ENCODE results near the gene NAGPA. TPM values are rescaled to one million over a fixed set of nuclear protein-coding genes. Genes with fewer than 3 reads are reported as not detected.

Gene NAGPA
- total RNA-seq, 1 donor from 2014 or later: 3.3 TPM

GRCh38 chr16:5072334-5073278 is 38.9 kb upstream of the NAGPA start:
- H3F3A ChIP-seq (ENCODE audit: low read depth): no peaks in the 10 kb centered on the region
- H4K20me1 ChIP-seq (ENCODE audit: low read depth): no peaks in the 10 kb centered on the region
- TF ChIP-seq, protein P1, sequence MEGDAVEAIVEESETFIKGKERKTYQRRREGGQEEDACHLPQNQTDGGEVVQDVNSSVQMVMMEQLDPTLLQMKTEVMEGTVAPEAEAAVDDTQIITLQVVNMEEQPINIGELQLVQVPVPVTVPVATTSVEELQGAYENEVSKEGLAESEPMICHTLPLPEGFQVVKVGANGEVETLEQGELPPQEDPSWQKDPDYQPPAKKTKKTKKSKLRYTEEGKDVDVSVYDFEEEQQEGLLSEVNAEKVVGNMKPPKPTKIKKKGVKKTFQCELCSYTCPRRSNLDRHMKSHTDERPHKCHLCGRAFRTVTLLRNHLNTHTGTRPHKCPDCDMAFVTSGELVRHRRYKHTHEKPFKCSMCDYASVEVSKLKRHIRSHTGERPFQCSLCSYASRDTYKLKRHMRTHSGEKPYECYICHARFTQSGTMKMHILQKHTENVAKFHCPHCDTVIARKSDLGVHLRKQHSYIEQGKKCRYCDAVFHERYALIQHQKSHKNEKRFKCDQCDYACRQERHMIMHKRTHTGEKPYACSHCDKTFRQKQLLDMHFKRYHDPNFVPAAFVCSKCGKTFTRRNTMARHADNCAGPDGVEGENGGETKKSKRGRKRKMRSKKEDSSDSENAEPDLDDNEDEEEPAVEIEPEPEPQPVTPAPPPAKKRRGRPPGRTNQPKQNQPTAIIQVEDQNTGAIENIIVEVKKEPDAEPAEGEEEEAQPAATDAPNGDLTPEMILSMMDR (IDR thresholded peaks at IDR 0.05): no peak
- TF ChIP-seq EZH2 (IDR thresholded peaks at IDR 0.05): no peak

DNA sequence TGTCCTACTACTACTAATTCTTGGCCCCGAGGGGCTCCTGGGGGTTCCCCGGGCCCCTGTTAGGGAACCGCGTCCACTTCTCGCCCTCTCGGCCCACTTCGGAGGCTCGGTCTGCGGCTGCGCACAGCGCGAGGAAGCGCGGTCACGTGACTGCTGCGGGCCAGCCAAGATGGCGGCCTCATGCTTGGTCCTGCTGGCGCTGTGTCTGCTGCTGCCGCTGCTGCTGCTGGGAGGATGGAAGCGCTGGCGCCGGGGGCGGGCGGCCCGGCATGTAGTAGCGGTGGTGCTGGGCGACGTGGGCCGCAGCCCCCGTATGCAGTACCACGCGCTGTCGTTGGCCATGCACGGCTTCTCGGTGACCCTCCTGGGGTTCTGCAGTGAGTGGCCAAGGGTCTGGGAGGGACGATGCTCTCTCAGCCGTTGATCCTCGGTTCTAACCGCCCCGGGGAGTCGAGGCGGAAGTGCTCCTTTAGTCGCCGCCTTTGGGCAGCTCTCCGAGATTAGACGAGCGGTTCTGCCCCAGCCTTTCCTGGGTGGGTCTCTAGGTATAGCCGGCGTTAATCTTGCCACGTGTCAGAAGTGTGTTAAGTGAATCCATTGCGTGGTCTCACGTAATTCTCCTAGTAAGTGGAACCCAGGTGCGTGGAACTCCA is 38.1 kb upstream of the NAGPA start, which contains the start of gene ALG1:
Gene ALG1, plus strand, starts transcription at position 163 of the 653 bp plus-strand sequence. Its CDS starts 7 bp downstream, at position 170.
- peak within 1 kb of the TSS; percentile 97 for H2AFZ ChIP-seq (replicated peaks)
- peaks cover 25% of the 10 kb centered on the region for H3K79me2 ChIP-seq (ENCODE audit: low read depth)
- H3K4me1 ChIP-seq: no peaks in the 10 kb centered on the region
- no peaks in the 10 kb centered on the region for H3K9me3 ChIP-seq (ENCODE audit: low read depth)
- H3K27me3 Mint-ChIP-seq (ENCODE audit: insufficient read depth, low read depth): peaks cover 2% of the 10 kb centered on the region
- no peaks in the 10 kb centered on the region for H3K36me3 ChIP-seq
- TF ChIP-seq EZH2 (IDR thresholded peaks at IDR 0.05) (no peak), EZH2phosphoT487 (IDR thresholded peaks at IDR 0.05) (no peak)
- TF ChIP-seq, protein P1 (IDR thresholded peaks at IDR 0.05): no peak
- no peak within 1 kb of the TSS for H3K27ac ChIP-seq
- peak within 1 kb of the TSS; percentile 94 for H3K4me3 Mint-ChIP-seq
- H3K36me3 Mint-ChIP-seq: peaks cover 3% of the 10 kb centered on the region
- H3K27ac Mint-ChIP-seq: peak within 1 kb of the TSS; percentile 33
- H3K4me1 Mint-ChIP-seq: peaks cover 11% of the 10 kb centered on the region
- no peaks in the 10 kb centered on the region for H3K27me3 ChIP-seq
- H3K9ac ChIP-seq: peak within 1 kb of the TSS; percentile 66
- H3K4me3 ChIP-seq: peak within 1 kb of the TSS; percentile 83
- no peaks in the 10 kb centered on the region for H3K9me3 Mint-ChIP-seq
- peak within 1 kb of the TSS; percentile 95 for H3K4me2 ChIP-seq
- H3F3A ChIP-seq (ENCODE audit: low read depth): no peaks in the 10 kb centered on the region
- peak; percentile 93 for DNase-seq (ENCODE audit: low spot score)
- H4K20me1 ChIP-seq (ENCODE audit: low read depth): no peaks in the 10 kb centered on the region

More at GRCh38 chr16:5072334-5073278, 38.9 kb upstream of the NAGPA start:
- peak overlapping the region; percentile 94 for H3K4me3 Mint-ChIP-seq
- peak overlapping the region; percentile 97 for H2AFZ ChIP-seq (replicated peaks)
- no peak overlapping the region for H3K27ac ChIP-seq
- H3K4me3 ChIP-seq: peak overlapping the region; percentile 83
- no peaks in the 10 kb centered on the region for H3K36me3 ChIP-seq
- no peaks in the 10 kb centered on the region for H3K9me3 Mint-ChIP-seq
- no peaks in the 10 kb centered on the region for H3K9me3 ChIP-seq (ENCODE audit: low read depth)
- peak overlapping the region; percentile 66 for H3K9ac ChIP-seq
- H3K4me2 ChIP-seq: peak overlapping the region; percentile 95
- H3K4me1 Mint-ChIP-seq: peaks cover 11% of the 10 kb centered on the region
- peaks cover 25% of the 10 kb centered on the region for H3K79me2 ChIP-seq (ENCODE audit: low read depth)
- H3K27me3 ChIP-seq: no peaks in the 10 kb centered on the region
- H3K27ac Mint-ChIP-seq: no peak overlapping the region
- H3K4me1 ChIP-seq: no peaks in the 10 kb centered on the region
- H3K36me3 Mint-ChIP-seq: peaks cover 3% of the 10 kb centered on the region
- no peak for DNase-seq (ENCODE audit: low spot score)
- H3K27me3 Mint-ChIP-seq (ENCODE audit: insufficient read depth, low read depth): peaks cover 2% of the 10 kb centered on the region

DNA sequence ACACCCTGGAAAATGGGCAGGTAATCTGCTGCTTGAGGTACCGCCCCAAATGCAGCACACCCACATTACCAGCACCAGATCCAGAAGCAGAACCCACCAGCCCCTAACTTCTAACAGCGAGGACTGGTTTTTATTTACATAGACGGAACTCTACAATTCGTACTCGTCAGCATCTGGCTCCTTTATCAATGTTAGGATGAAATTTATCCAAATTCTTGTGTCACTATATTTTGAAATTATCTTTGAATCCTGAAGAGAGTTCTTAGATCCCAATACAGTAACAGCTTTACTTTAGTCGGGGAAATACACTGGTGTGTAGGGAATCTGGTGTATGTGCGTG is 37.6 kb upstream of the NAGPA start:
- H3K36me3 Mint-ChIP-seq: peaks cover 3% of the 10 kb centered on the region
- no peak overlapping the region for H3K4me2 ChIP-seq
- no peaks in the 10 kb centered on the region for H3K9me3 Mint-ChIP-seq
- TF ChIP-seq, protein P1 (IDR thresholded peaks at IDR 0.05): no peak
- TF ChIP-seq EZH2 (IDR thresholded peaks at IDR 0.05): no peak
- TF ChIP-seq EZH2phosphoT487 (IDR thresholded peaks at IDR 0.05): no peak
- no peaks in the 10 kb centered on the region for H3F3A ChIP-seq (ENCODE audit: low read depth)
- H4K20me1 ChIP-seq (ENCODE audit: low read depth): no peaks in the 10 kb centered on the region
- no peaks in the 10 kb centered on the region for H3K27me3 ChIP-seq
- H3K9me3 ChIP-seq (ENCODE audit: low read depth): no peaks in the 10 kb centered on the region
- no peak overlapping the region for H3K27ac Mint-ChIP-seq
- no peak overlapping the region for H3K27ac ChIP-seq
- peak overlapping the region; percentile 64 for H2AFZ ChIP-seq (replicated peaks)
- peak overlapping the region; percentile 94 for H3K4me3 Mint-ChIP-seq
- H3K36me3 ChIP-seq: no peaks in the 10 kb centered on the region
- H3K4me3 ChIP-seq: peak overlapping the region; percentile 83
- no peaks in the 10 kb centered on the region for H3K4me1 ChIP-seq
- peaks cover 11% of the 10 kb centered on the region for H3K4me1 Mint-ChIP-seq
- peaks cover 2% of the 10 kb centered on the region for H3K27me3 Mint-ChIP-seq (ENCODE audit: insufficient read depth, low read depth)
- no peak overlapping the region for H3K9ac ChIP-seq
- peaks cover 25% of the 10 kb centered on the region for H3K79me2 ChIP-seq (ENCODE audit: low read depth)
- DNase-seq (ENCODE audit: low spot score): no peak

Measured in neural progenitor cell (in vitro differentiated cells).